Measurements from ENCODE around the gene MDN1.

DNA sequence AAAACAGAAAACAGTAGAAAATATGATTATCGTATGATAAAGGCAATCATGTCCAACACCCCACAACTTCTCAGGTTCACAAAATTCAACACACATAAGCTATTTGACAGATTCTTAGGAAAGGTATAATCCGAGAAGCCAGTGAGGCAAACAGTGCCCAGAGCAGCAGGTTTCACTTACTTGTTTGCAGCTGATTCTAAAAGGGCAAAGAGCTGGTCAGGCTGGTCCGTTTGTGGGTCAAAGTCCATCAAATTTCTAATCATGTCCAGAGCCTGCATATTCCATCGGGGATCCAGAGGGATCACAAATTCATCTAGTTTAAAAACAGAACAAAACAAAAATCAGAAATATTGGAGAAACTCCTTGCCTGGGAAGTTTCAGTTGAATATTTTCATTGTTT, 111.3 kb downstream of the MDN1 start:
- TF ChIP-seq CTCF (IDR thresholded peaks at IDR 0.05) (no peak), NFIC (IDR thresholded peaks at IDR 0.05; ENCODE audit: borderline replicate concordance) (no peak), TAF1 (IDR thresholded peaks at IDR 0.05; ENCODE audit: borderline replicate concordance, low read depth, low read length) (no peak), POLR2AphosphoS5 (IDR thresholded peaks at IDR 0.05; ENCODE audit: low read depth, low read length) (no peak)
- TF ChIP-seq, protein P1, sequence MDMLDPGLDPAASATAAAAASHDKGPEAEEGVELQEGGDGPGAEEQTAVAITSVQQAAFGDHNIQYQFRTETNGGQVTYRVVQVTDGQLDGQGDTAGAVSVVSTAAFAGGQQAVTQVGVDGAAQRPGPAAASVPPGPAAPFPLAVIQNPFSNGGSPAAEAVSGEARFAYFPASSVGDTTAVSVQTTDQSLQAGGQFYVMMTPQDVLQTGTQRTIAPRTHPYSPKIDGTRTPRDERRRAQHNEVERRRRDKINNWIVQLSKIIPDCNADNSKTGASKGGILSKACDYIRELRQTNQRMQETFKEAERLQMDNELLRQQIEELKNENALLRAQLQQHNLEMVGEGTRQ (IDR thresholded peaks at IDR 0.05; ENCODE audit: borderline replicate concordance, low read depth, low read length): no peak

Data from SK-N-SH (cell line).